Endothelial cell of umbilical vein (primary cell): ENCODE data around the gene NEO1. TPM values are rescaled to one million over a fixed set of nuclear protein-coding genes. Genes with fewer than 3 reads are reported as not detected.

Experiments
- BruUV-seq: library from RNA; stranded (reverse); fragments of 400-500 nt; replicated peaks from 2 replicates; lab custom pipeline; 2021; lab: Mats Ljungman, UMichigan
- CTCF ChIA-PET: fragments of 300-600, 350-600 bp; sonication (Branson Sonifier 250); formaldehyde crosslinking; loops from one replicate; lab custom pipeline; 2021; ENCODE audit warnings: antibody characterized with exemption, inconsistent platforms; lab: Charles Lee
- POLR2A ChIA-PET: fragments of 300-600, 350-600 bp; sonication (Branson Sonifier 250); formaldehyde crosslinking; loops from one replicate; lab custom pipeline; 2021; ENCODE audit warnings: antibody characterized with exemption, inconsistent platforms; lab: Charles Lee
- DNase-seq: peaks from one replicate; pipeline ENCODE4 v3.0.0-alpha.2; 2011; ENCODE audit warnings: low read depth, low spot score
- FAIRE-seq: peaks from 2 replicates; lab custom pipeline; 2011; peaks lifted over from hg19 to GRCh38; lab: Jason Lieb, UNC
- H2AFZ ChIP-seq: 2 replicates; pipeline ENCODE4 v1.6.0; 2012; ENCODE audit warnings: low read depth, low read length, control low read depth, inconsistent platforms
- H3K27ac ChIP-seq: 2 replicates; pipeline ENCODE4 v1.5.1; 2011; ENCODE audit warnings: low read depth, mild to moderate bottlenecking, control low read depth, low read length, moderate library complexity; ENCODE audit not compliant: insufficient read depth
- H3K27me3 ChIP-seq, 2 experiments: 2 replicates each; pipeline versions ENCODE4 v1.6.0 to v1.6.1; 2011; ENCODE audit warnings: low read length in 2 of 2, mixed read lengths in 1 of 2; ENCODE audit not compliant: control insufficient read depth in 2 of 2, insufficient read depth in 2 of 2
- H3K36me3 ChIP-seq, 2 experiments: 2 replicates in 1 of 2; 3 replicates in 1 of 2; pipeline ENCODE4 v1.5.1; 2011; ENCODE audit warnings: low read length in 2 of 2, mild to moderate bottlenecking in 1 of 2, moderate library complexity in 1 of 2; ENCODE audit not compliant: control insufficient read depth in 2 of 2, insufficient read depth in 2 of 2; ENCODE audit errors: extremely low read depth in 1 of 2
- H3K4me1 ChIP-seq: 3 replicates; pipeline ENCODE4 v1.5.1; 2011; ENCODE audit warnings: mild to moderate bottlenecking, low read length; ENCODE audit not compliant: control insufficient read depth, insufficient read depth; ENCODE audit errors: extremely low read depth
- H3K4me2 ChIP-seq: 2 replicates; pipeline ENCODE4 v1.6.1; 2011; ENCODE audit warnings: low read length, control low read depth, mixed read lengths; ENCODE audit not compliant: insufficient read depth
- H3K4me3 ChIP-seq, 3 experiments: fragments of 200-600 bp in 1 of 3; sonication (generic), shearing (Covaris generic) in 1 of 3; replicated peaks in 1 of 3; 2 replicates each; pipeline ENCODE4 v1.5.1; 2011 to 2016; ENCODE audit warnings: control low read depth in 3 of 3, low read length in 3 of 3, mild to moderate bottlenecking in 2 of 3, inconsistent platforms in 1 of 3, low read depth in 1 of 3, moderate library complexity in 1 of 3; ENCODE audit not compliant: insufficient read depth in 1 of 3
- H3K79me2 ChIP-seq: 2 replicates; pipeline ENCODE4 v1.6.0; 2012; ENCODE audit warnings: low read length, inconsistent platforms; ENCODE audit not compliant: control insufficient read depth, insufficient read depth
- H3K9ac ChIP-seq: replicated peaks from 2 replicates; pipeline ENCODE3; 2011; ENCODE audit warnings: low read length, control low read depth; ENCODE audit not compliant: insufficient read depth; ENCODE audit errors: extremely low read depth
- H3K9me1 ChIP-seq: replicated peaks from 3 replicates; pipeline ENCODE4 v1.6.0; 2011; ENCODE audit warnings: mild to moderate bottlenecking, low read length; ENCODE audit not compliant: control insufficient read depth, insufficient read depth; ENCODE audit errors: extremely low read depth
- H3K9me3 ChIP-seq: replicated peaks from 2 replicates; pipeline ENCODE4 v1.5.1; 2012; ENCODE audit warnings: low read length, inconsistent platforms; ENCODE audit not compliant: control insufficient read depth, insufficient read depth
- H4K20me1 ChIP-seq: replicated peaks from 2 replicates; pipeline ENCODE3; 2011; ENCODE audit warnings: mild to moderate bottlenecking, low read length; ENCODE audit not compliant: control insufficient read depth, insufficient read depth; ENCODE audit errors: extremely low read depth
- CTCF ChIP-seq, 2 donors: IDR thresholded peaks; 1 replicate in 1 of 2; 2 replicates in 1 of 2; pipeline ENCODE4 v1.5.1; 2011; ENCODE audit warnings: low read length in 2 of 2, mild to moderate bottlenecking in 2 of 2, moderate library complexity in 2 of 2, control low read depth in 1 of 2, inconsistent platforms in 1 of 2, low read depth in 1 of 2; ENCODE audit not compliant: insufficient read depth in 1 of 2; ENCODE audit errors: extremely low read depth in 1 of 2
- EZH2 ChIP-seq: IDR thresholded peaks from 2 replicates; pipeline ENCODE4 v1.6.1; 2012; ENCODE audit warnings: borderline replicate concordance, low read depth, mild to moderate bottlenecking, moderate library complexity, low read length, inconsistent platforms; ENCODE audit not compliant: severe bottlenecking
- FOS ChIP-seq: IDR thresholded peaks from 2 replicates; pipeline ENCODE4 v1.6.1; 2011; ENCODE audit warnings: mild to moderate bottlenecking, low read length, moderate library complexity, borderline replicate concordance; ENCODE audit not compliant: insufficient read depth
- GATA2 ChIP-seq: IDR thresholded peaks from 2 replicates; pipeline ENCODE4 v1.7.0; 2011; ENCODE audit warnings: low read depth, mild to moderate bottlenecking, moderate library complexity, mixed read lengths, low read length; ENCODE audit not compliant: insufficient read length, insufficient read depth
- JUN ChIP-seq: IDR thresholded peaks from 2 replicates; pipeline ENCODE4 v1.6.1; 2011; ENCODE audit warnings: borderline replicate concordance, low read depth; ENCODE audit not compliant: insufficient read length, insufficient read depth
- MAX ChIP-seq: IDR thresholded peaks from 2 replicates; pipeline ENCODE4 v1.6.1; 2011; ENCODE audit not compliant: insufficient read depth, insufficient read length
- MYC ChIP-seq: IDR thresholded peaks from one replicate; pipeline ENCODE4 v1.6.1; 2011; ENCODE audit warnings: mild to moderate bottlenecking, low read depth, low read length
- POLR2A ChIP-seq: IDR thresholded peaks from 2 replicates; pipeline ENCODE4 v1.6.1; 2012; ENCODE audit warnings: low read depth, mild to moderate bottlenecking, control low read depth, low read length
- POLR2AphosphoS5 ChIP-seq: IDR thresholded peaks from 2 replicates; pipeline ENCODE4 v1.6.1; 2012; ENCODE audit warnings: low read depth, mild to moderate bottlenecking, control low read depth, low read length, moderate library complexity; ENCODE audit not compliant: insufficient read depth
- dilution Hi-C: fragments of 300-500 bp; cut with MboI; formaldehyde crosslinking; loops from one replicate; pipeline ENCODE4 v1.15.0; 2019; ENCODE audit warnings: low sequenced_read_pairs; ENCODE audit not compliant: extremely low pct_ligation_motif_present
- intact Hi-C: fragments of 100-400 bp; cut with micrococcal nuclease; formaldehyde crosslinking; loops from one replicate; pipeline ENCODE4 v1.10.0; 2022
- polyA plus RNA-seq, 4 experiments: library from polyadenylated mRNA; depleted of rRNA in 3 of 4; stranded (reverse) in 3 of 4; unstranded in 1 of 4; fragments of >200 nt; gene quantifications; 2 replicates each; pipeline versions ENCODE4 v1.2.1 to v1.2.3, GENCODE V29; 2011 to 2012; ENCODE audit warnings: missing spikeins in 1 of 4
- total RNA-seq: library from RNA; stranded (reverse); gene quantifications from 2 replicates; pipeline ENCODE4 v1.2.3, GENCODE V29; 2021

The NEO1 gene
- total and polyA plus RNA-seq, 2 donors (not counting 3 experiments of a cell fraction or from before 2014, with no cell fraction given), result 0.12 to 0.35 TPM

GRCh38 chr15:73246898-73247297 lies 194.6 kb downstream of the NEO1 start:
- DNase-seq, result no peak
- POLR2A ChIA-PET, result no interaction called here
- no peak overlapping the region for H3K4me2 ChIP-seq
- no peaks in the 10 kb centered on the region for H3K79me2 ChIP-seq
- intact Hi-C loops (no loop called here), dilution Hi-C loops (no loop called here)
- BruUV-seq, result no TSS peak
- no peak for TF ChIP-seq MAX
- TF ChIP-seq POLR2A, result no peak
- TF ChIP-seq GATA2, result no peak
- TF ChIP-seq POLR2AphosphoS5, result no peak
- TF ChIP-seq JUN, result no peak
- TF ChIP-seq MYC, result no peak
- no peak for TF ChIP-seq FOS
- no peak for TF ChIP-seq CTCF (IDR thresholded peaks at IDR 0.05; ENCODE audit: extremely low read depth in 1 of 2, insufficient read depth in 1 of 2, low read depth in 1 of 2, low read length in 2 of 2)
- no peak for TF ChIP-seq EZH2
- H2AFZ ChIP-seq, result no peak overlapping the region
- no peaks in the 10 kb centered on the region for H4K20me1 ChIP-seq
- H3K9me3 ChIP-seq, result no peaks in the 10 kb centered on the region
- H3K36me3 ChIP-seq, result no peaks in the 10 kb centered on the region
- no peak overlapping the region for H3K9ac ChIP-seq
- CTCF ChIA-PET, result interaction anchor here (1.2 to 4.4 kb wide), 4 partner anchors 10 to 59 kb away, joined by 3 to 22 read pairs (median 6); no protein-coding TSS in a partner anchor
- H3K27me3 ChIP-seq, result peaks cover 0 to 10% of the 10 kb centered on the region in 2 experiments
- no peak overlapping the region for H3K4me3 ChIP-seq
- no peaks in the 10 kb centered on the region for H3K4me1 ChIP-seq
- no peaks in the 10 kb centered on the region for H3K9me1 ChIP-seq
- no peak for FAIRE-seq
- no peak overlapping the region for H3K27ac ChIP-seq
